Kidney (tissue), 14 donors: Measurements from ENCODE around the gene ACVR1C. TPM values are rescaled to one million over a fixed set of nuclear protein-coding genes. Genes with fewer than 3 reads are reported as not detected.

ENCODE experiments used
- DNase-seq, 5 donors: peaks; one replicate each; pipeline ENCODE4 v3.0.0-alpha.2; 2013 to 2020
- FAIRE-seq: peaks from 2 replicates; lab custom pipeline; 2012; peaks lifted over from hg19 to GRCh38; lab: Jason Lieb, UNC
- H3K27ac ChIP-seq, 2 donors: one replicate each; pipeline ENCODE4 v1.7.0; 2013; ENCODE audit warnings: low read depth in 2 of 2, low read length in 2 of 2, inconsistent platforms in 1 of 2
- H3K27me3 ChIP-seq: one replicate; pipeline ENCODE4 v1.7.1; 2013; ENCODE audit warnings: low read length, inconsistent platforms; ENCODE audit not compliant: control insufficient read depth, insufficient read depth
- H3K36me3 ChIP-seq, 3 donors: one replicate each; pipeline versions ENCODE4 v1.7.0 to v1.7.1; 2013; ENCODE audit warnings: low read length in 3 of 3, control low read depth in 1 of 3, inconsistent platforms in 1 of 3; ENCODE audit not compliant: insufficient read depth in 3 of 3, control insufficient read depth in 2 of 3
- H3K4me1 ChIP-seq, 3 donors: one replicate each; pipeline versions ENCODE4 v1.7.0 to v1.7.1; 2013; ENCODE audit warnings: low read length in 3 of 3, inconsistent platforms in 1 of 3, low read depth in 1 of 3; ENCODE audit not compliant: control insufficient read depth in 2 of 3, insufficient read depth in 2 of 3
- H3K4me3 ChIP-seq, 3 donors: one replicate each; pipeline versions ENCODE4 v1.7.0 to v1.8.1; 2013; ENCODE audit warnings: low read length in 3 of 3, control low read depth in 1 of 3, inconsistent platforms in 1 of 3
- H3K9ac ChIP-seq, 3 donors: one replicate each; pipeline versions ENCODE4 v1.7.0 to v1.7.1; 2013; ENCODE audit warnings: low read length in 3 of 3, control low read depth in 1 of 3, inconsistent platforms in 1 of 3
- H3K9me3 ChIP-seq, 3 donors: one replicate each; pipeline versions ENCODE4 v1.7.0 to v1.7.1; 2013; ENCODE audit warnings: low read length in 3 of 3, control low read depth in 1 of 3, inconsistent platforms in 1 of 3; ENCODE audit not compliant: control insufficient read depth in 2 of 3, insufficient read depth in 1 of 3
- intact Hi-C: fragments of 100-400 bp; cut with DNase I; formaldehyde crosslinking; loops from one replicate; pipeline ENCODE4 v1.11.1; 2022
- polyA plus RNA-seq: library from polyadenylated mRNA; stranded (reverse); fragments of 350-450 nt; fragmentation: Illumina TruSeq; extraction: RNeasy Lipid Tissue Mini Kit (QIAGEN cat#74804); gene quantifications from one replicate; pipeline ENCODE4 v1.2.3, GENCODE V29; 2014; ENCODE audit warnings: low read depth, low replicate concordance; ENCODE audit not compliant: insufficient read depth
- total RNA-seq: library from RNA; stranded (reverse); fragmentation: NEBNext Ultra II Directional; extraction: Animal tissue kit (Norgen Biotek cat#: 25700); gene quantifications from one replicate; pipeline ENCODE4 v1.2.1, GENCODE V29; 2021
- TF ChIP-seq, protein P1 (sequence below): IDR thresholded peaks from 3 replicates; pipeline ENCODE4 v1.5.1; 2012; ENCODE audit warnings: mild to moderate bottlenecking, moderate library complexity, borderline replicate concordance; ENCODE audit not compliant: insufficient read depth; ENCODE audit errors: extremely low read depth
- donor health status: control.
- donor health status: control.
- donor health status: control.
- donor health status: control.
- donor health status: control.
- donor health status: DM: yes; HTN: yes; CAD: no.
- donor health status: Normal renal cell carcinoma (clear cell type).

ACVR1C gene
- total and polyA plus RNA-seq, 2 donors from 2014 or later: 0.28 to 0.79 TPM

DNA sequence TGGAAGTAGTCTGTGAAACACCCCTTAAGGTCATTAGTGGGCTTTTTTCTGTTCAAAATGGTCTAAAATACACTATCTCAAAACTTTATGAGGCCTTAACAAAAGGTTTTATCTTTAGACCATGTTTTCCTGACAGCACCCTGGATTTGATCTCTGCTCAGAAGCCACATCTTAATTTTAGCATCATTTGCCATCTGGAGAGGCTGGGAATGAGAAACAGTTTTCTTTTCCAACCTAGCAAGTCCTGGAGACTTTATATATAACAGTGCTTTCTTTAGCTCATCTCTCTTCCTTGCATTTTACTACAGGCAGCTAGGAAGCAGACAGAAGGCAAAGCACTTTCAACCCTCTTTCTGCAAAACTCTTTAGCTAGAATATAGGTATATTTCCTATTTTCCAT, 122.1 kb downstream of the ACVR1C start:
- Histone ChIP-seq H3K27me3 (no peaks in the 10 kb centered on the region), H3K4me1 (no peaks in the 10 kb centered on the region), H3K4me3 (no peak overlapping the region), H3K9me3 (peaks cover 0 to 14% (median 0%) of the 10 kb centered on the region in 3 donors), H3K27ac (no peak overlapping the region), H3K9ac (no peak overlapping the region), H3K36me3 (no peaks in the 10 kb centered on the region)
- DNase-seq (no peak), FAIRE-seq (no peak)
- intact Hi-C loops: no loop called here
- TF ChIP-seq, protein P1, sequence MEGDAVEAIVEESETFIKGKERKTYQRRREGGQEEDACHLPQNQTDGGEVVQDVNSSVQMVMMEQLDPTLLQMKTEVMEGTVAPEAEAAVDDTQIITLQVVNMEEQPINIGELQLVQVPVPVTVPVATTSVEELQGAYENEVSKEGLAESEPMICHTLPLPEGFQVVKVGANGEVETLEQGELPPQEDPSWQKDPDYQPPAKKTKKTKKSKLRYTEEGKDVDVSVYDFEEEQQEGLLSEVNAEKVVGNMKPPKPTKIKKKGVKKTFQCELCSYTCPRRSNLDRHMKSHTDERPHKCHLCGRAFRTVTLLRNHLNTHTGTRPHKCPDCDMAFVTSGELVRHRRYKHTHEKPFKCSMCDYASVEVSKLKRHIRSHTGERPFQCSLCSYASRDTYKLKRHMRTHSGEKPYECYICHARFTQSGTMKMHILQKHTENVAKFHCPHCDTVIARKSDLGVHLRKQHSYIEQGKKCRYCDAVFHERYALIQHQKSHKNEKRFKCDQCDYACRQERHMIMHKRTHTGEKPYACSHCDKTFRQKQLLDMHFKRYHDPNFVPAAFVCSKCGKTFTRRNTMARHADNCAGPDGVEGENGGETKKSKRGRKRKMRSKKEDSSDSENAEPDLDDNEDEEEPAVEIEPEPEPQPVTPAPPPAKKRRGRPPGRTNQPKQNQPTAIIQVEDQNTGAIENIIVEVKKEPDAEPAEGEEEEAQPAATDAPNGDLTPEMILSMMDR: no peak

DNA sequence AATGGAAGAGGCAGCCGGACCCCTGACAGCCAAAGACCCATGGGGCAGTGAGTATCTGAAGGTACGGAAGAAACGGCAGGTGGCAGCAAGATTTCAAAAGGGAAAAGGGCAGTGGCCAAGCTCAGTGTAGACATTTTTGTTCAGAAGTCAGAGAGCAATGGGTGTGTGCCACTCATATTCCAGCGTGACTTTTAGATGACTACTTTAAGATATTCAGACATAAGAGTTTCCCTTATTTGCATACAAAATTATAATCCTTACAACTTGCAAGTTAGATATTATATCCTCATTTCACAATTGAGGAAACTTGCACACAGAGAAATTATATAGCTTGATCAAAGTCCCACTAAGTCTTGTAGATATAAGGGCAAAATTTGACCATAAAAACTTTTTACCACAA, 124.0 kb downstream of the ACVR1C start:
- H3K27ac ChIP-seq: no peak overlapping the region
- H3K36me3 ChIP-seq: no peaks in the 10 kb centered on the region
- no peaks in the 10 kb centered on the region for H3K27me3 ChIP-seq
- DNase-seq (no peak), FAIRE-seq (no peak)
- H3K9me3 ChIP-seq: peaks cover 0 to 14% (median 0%) of the 10 kb centered on the region in 3 donors
- no peak overlapping the region for H3K9ac ChIP-seq
- intact Hi-C loops: no loop called here
- H3K4me1 ChIP-seq: no peaks in the 10 kb centered on the region
- TF ChIP-seq, protein P1: no peak
- H3K4me3 ChIP-seq: no peak overlapping the region

DNA sequence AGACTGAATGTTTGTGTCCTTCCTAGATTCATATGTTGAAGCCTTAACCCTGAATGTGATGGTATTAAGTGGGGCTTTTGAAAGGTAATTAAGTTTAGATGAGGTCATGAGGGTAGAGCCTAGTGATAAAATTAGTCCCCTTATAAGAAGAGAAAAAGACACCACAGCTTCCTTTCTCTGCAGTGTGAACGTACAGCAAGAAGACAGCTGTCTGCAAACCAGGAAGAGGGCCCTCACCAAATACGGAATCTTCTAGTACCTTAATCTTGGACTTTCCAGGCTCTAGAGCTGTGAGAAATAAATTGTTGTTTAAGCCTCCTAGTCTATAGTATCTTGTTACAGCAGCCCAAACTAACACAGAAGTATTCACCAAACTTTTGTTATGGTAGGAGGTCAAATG, 127.6 kb downstream of the ACVR1C start:
- Histone ChIP-seq H3K36me3 (no peaks in the 10 kb centered on the region), H3K9me3 (peaks cover 0 to 8% (median 0%) of the 10 kb centered on the region in 3 donors), H3K27me3 (no peaks in the 10 kb centered on the region), H3K4me3 (no peak overlapping the region), H3K4me1 (no peaks in the 10 kb centered on the region), H3K9ac (no peak overlapping the region), H3K27ac (no peak overlapping the region)
- intact Hi-C loops: no loop called here
- TF ChIP-seq, protein P1: no peak
- FAIRE-seq (no peak), DNase-seq (no peak)

DNA sequence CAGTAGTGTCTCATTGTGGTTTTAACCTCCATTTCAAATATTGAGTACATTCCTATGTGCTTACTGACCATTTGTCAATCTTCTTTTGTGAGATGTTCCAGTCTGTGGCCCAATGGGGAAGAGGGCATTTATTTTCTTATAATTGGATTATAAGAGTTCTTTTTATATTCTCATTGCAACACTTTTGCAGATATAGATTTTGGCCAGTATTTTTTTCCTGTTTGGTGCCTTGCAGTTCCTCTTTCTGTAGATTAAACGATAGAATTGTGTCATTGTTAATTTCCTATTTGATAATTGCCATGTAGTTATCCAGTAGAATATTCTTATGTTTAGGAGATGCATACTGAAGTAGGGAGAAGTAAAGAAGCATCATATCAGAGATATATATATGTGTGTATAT, 128.3 kb downstream of the ACVR1C start:
- no peak overlapping the region for H3K27ac ChIP-seq
- peaks cover 0 to 2% (median 0%) of the 10 kb centered on the region in 3 donors for H3K9me3 ChIP-seq
- no peaks in the 10 kb centered on the region for H3K36me3 ChIP-seq
- TF ChIP-seq, protein P1: no peak
- DNase-seq (no peak), FAIRE-seq (no peak)
- H3K4me1 ChIP-seq: no peaks in the 10 kb centered on the region
- H3K4me3 ChIP-seq: no peak overlapping the region
- no peaks in the 10 kb centered on the region for H3K27me3 ChIP-seq
- intact Hi-C loops: no loop called here
- no peak overlapping the region for H3K9ac ChIP-seq
